Activated T-cell treated with anti-CD3 and anti-CD28 coated beads for 24 hours (primary cell): ENCODE data around the gene MPPED1.

ENCODE experiments used
- DNase-seq: peaks from one replicate; pipeline ENCODE4 v3.0.0-alpha.2; 2020; ENCODE audit warnings: low read depth

MPPED1 gene

DNA sequence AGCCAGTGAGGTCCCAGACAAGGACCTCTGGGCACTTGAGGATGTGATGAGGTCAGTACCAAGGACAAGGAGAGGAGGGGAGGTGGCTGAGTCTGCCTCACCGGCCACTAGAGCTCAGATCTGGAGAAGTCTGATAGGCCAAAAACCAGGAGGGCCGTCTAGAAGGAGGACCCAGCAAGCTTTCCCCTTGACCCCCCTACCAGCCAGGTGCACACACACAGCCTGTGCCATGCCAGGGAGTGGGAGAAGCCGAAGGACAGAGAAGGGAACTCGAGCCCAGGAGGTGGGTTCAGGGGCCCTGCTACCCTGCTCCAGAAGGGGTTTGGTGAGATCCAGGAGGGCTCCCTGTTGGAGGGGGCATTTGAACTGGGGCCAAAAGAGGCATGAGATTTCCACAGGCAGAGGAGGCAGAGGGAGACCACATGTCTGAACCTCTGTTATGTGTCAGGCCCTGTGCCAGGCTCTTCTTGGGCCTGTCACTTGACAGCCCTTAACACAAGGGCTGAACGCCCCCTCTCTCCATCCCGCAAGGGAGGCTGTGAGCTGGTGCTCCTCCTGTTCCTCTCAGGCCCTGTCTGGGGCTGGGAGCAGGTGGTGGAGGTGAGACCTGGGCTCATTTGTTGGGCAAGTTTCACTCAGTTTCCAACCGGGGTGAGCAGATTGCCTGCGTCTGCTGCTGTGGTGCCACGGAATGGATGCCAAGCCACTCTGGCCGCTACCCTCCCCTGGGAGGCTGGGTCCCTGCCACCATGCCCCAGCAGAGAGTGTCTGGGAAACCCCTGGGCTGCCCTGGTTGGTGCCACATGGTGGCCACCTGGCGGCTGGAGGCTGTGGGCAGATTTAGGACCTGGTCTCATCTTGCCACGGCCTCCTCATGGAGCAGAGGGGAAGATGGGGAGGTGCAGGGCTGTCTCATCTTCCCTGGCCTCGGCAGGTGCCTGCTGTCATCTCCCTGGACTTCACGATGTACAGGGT lies 65.2 kb downstream of the MPPED1 start:
- no peak for DNase-seq

DNA sequence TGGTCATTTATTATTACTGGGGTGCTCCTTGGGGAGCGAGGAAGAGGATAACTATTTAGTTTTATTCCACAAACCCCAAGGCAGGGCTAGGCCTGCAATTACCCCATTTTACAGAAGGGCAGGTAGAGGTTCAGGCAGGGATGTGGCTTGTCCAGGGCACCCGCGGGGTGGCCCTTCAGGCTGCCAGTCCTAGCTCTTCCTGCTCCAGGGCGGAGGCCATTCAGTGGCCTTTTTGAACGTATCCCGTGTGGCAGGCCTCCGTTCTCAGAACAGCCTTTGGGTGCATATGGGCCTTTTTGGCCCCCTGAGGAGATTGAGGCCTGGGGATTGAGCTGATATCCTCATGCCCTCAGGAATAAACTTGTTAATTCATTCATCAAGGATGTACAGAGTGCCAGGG lies 66.2 kb downstream of the MPPED1 start:
- DNase-seq = no peak

DNA sequence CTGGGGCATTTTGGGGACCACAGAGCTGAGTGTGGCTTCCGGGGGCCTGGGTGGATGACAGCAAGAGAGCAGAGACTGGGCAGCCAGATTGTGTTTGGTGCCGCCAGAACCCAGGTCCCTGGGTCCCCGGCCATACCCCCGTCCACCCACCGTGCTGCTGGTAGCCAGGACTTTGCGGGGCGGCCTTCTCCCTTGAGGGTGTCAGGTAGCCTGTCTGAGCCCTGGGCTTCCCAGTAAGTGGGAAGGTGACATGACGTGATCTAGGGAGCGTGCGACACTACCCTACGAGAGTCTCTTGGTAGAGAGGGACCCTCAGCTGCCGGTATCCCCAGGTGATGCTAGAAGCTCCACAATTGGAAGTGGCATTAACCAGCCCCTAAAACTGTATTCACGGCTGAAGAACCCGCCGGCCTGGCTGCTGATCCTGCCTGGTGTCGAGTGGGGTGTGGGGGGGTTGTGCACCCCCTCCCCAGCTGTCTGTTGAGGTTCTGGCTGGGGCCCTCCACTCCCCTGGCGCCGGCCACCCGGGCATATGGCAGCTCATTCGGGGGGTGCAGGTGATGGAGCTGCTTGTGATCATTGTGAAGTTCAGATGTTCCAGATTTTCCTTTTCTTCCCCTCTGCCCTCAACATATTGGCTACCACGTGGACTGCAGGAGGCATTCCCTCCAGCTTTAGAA lies 66.9 kb downstream of the MPPED1 start:
- no peak for DNase-seq

DNA sequence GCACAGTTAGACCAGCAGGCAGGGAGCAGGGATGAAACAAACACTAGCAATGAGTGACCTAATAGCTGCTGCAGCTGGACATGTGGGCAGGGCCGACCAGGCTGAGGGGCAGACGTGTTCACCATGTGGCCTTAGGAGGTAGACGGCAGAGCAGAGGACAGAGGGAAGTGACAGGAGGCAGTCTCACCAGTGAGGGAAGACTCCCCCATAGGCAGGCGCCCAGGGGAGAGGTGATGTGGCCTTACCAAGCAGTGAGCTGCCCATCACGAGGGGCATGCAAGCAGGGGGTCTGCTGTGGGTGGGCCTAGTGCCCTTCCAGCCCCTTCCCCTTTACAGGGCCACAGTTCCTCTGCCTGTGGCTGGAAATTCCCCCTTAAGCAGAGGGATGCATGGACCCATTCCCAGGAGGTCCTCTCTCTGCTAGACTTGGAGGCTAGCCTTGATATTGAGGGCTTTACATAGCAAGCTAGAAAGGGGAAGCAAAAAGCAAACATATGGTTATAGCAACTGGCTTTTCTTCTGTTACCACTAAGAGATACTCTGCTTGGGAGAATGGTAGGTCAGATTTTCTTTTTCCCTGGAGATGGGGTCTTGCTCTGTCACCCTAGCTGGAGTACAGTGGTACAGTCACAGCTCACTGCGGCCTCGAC lies 67.6 kb downstream of the MPPED1 start:
- DNase-seq = no peak

DNA sequence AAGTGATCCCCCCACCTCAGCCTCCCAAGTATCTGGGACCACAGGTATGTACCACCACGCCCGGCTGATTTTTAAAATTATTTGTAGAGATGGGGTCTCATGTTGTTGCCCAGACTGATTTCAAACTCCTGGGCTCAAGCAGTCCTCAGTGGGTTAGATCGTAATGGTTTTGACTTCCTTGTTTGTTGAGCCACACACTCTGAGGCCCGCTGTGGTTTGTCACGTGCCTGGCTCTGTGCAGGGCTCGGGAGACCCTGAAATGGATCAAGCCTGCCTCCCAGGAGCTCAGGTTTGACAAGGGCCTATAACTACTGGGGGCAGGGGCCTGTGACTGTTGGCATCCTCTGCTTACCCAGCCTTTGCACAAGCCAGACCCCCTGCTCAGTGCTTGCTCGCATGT lies 68.1 kb downstream of the MPPED1 start:
- no peak for DNase-seq

DNA sequence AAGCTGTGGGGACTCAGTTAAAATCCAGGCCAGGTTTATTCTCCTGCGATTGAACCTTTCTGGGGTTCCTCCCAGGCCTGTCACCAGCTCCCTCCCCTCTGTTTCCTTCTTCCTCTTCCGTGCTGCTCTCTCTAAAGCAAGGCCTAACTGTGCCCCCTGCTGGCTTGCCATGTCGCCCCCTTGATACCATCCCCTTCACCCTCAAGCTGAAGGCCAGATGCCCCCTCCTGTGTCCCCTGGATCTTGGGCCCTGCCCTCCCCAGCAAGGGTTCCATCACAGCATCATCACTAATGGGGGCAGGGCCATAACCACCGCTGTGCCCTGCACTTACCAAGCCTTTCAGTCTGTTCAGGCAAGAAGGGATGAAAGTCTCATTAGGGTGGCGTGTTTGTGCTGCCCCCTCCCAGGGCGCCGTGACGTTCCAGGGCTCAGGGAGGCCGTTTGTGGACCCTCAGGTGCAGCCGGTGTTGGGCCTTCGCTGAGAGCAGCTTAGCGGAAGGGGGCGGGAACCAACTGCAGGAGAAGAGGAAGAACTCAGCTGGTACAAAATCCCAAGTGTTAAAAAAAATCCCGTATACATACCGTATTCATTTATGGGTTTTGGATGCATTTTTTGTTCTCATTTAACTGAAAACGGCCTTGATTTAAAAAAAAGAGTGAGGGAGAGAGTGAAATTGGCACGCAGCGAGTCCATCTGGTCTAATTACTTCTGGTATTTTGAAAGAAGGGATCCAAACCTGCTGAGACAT lies 69.9 kb downstream of the MPPED1 start:
- DNase-seq = no peak

DNA sequence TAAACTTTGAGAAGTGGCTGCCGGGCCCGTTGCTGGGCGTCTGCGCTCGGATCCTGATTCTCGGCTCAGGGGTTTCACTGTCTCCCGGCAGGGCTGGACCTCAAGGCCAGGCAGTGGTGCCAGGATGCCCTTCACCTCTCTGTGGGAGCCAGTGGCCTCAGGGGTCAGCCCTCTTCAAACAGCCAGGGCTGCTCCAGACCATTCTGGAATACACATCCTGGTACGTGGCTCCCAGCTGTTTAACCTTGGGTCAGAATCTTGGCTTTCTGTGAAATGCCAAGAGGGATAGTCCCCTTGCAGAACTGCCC lies 70.5 kb downstream of the MPPED1 start:
- no peak for DNase-seq

DNA sequence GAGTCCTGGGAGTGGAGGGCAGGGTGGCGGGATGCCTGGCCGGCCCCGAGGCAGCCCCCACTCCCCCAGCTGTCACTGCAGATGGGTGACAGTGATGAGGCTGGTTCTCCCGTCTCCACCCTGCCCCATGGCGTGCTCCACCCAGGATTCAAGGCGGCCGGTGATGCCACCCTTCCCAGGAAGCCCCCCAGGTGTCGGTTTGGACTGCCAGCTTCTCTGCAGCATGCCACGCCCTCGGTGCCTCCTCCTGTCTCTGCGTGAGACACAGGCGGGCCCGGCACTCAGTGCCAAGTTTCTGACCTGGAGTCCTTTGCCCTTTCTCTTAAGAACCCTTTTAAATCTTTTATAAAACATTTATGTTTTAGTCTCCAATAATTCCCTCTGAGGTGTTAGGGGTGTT lies 71.5 kb downstream of the MPPED1 start:
- DNase-seq = no peak

DNA sequence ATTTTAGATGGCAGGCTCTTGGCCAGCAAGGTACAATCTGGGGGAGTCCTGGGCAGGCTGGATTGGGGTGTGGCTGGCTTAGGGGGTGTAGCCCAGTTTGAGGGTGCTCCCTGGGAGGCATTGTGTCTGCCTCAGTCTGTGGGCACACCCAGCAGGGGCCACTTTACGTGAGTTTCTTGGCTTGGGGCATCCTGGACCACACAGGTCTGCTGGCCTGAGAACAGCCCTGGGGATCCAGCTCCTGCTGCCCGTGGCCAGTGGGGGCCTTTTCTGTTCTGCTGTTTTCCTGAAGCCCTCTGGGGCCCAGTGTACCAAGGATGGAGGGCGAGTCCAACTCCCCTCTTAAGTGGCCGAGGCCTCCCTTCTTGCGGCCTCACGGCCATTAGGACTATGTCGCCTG lies 71.9 kb downstream of the MPPED1 start:
- no peak for DNase-seq

DNA sequence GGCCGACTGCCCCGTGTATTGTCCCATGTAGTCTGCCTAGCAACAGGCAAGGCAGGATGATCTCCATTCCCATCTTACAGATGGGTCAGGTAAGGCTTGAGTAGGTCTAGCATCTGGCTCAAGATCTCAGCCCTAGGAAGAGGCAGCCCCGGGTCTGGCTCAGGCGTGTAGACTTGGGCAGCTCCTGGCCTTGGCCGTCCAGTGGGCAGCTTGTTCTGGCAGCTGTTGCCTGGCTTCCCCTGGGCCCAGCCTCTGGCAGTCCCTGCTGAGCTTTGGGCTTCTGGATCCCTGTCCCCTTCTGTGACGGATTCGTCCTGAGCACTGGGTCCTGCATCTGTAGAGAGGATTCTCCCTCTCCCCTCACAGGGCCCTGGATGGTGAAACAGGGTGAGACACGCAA lies 72.4 kb downstream of the MPPED1 start:
- no peak for DNase-seq

DNA sequence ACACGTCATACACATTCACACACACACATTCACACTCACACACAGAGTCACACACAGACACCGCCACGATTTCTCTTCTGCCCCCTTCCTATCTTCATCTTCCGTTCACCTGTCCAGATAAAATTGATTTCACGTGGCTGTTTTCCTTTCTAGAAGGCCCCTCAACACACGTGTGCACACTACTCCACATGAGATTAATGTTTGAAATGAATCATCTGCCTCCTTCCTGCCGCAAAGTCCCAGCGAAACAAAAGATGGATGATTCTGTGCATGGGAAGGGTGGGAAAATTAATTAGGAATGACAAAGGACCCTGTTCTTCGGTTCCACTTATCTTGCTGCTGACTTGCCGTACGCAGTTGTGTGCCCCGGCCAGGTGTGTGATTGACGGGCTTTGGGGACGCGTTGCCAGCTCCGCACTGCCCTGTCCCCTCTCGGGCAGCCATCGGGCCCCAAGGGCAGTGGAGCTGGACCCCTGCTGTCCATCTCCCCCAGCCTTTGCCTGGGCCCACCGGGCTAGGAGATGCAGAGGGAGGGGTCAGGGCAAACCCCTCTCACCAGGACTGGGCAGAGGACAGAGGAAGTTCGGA lies 73.8 kb downstream of the MPPED1 start:
- no peak for DNase-seq

DNA sequence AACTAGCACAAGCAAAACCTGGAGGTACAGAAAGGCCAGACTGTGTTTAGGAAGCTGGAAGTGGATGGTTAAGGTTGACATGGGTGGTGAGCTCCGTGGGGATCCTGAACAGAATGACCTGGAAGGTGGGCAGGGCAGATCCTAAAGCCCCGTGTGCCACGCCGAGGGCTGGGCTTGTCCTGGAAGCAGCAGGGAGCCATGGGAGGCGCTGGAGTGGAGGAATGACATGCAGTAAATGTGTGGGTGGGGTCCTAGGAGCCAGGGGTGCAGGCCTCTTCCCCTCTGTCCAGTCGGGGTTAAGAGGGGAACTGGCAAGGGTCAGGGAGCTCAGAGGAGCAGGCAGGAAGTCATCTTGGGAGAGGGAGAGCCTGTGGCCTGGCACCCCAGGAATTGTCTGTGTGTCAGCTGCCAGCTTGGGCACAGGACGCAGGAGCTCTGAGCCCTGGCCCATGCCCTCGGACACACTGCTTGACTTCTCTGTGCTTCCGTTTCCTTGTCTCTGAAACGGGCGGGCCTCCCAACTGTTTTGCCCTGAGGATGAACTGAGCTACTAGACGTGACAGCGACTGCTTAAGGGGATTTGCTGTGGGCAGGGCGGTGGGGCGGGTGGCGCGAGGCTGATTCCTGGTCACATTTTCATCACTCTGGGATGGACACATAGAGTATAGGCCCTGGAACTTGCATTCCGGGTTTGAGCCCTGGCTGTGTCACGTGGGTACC lies 75.7 kb downstream of the MPPED1 start:
- no peak for DNase-seq

DNA sequence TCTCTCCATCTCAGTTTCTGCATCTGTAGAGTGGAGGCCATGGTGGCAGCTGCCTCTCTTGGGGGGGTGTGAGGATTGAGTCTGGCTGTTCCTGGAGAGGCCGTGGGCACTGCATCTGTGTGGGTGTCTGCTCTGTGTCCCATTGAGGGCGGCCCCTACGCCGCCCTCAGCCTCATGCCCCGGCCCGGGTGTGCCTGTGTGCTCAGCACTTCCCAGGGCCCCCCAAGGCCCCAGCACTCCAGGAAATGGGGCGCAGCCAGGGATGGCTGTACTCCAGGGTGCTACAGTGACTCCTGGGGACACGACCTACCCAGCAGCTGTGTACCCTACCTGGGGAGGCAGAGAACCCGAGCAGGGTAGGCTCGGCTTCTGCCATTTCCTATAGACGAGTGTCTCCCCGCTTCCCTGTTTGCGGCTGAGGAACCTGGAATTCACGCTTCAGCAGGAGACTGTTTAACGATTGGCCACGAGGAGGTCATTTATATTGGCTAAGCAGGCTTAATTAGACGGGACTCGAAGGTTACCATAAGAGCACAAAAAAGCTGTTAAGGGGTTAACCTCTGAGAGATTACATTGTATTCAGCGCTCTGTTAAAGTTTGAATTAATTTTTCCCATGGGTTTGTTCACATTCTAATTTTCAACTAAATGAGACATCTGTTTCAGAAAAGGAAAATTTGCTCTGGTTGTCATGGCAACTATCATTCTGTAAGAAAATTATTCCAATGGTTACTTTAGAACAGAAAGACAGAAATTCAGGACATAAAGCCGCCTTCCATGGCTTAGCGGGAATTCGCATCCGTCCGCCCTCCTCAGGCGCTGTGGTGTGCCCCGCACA lies 76.4 kb downstream of the MPPED1 start:
- no peak for DNase-seq

DNA sequence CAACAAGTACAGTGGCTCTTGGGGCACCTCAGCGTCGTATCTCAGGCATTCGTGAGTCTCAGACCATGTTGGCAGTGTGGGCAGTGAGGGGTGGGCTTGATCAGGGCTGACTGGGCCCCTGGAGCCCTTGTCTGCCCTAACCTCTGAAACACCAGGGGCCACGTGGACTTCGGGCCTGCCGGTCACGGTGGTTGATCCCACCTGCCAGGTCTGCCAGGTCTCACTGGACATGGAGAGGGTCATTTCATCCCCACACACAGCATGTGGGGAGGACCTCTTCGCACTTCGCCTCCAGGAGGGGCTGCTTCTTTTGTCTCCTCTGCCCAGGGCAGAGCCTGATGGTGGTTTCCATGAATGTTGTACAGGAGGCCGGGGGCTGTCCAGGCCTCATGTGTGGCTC lies 77.1 kb downstream of the MPPED1 start:
- DNase-seq = no peak

DNA sequence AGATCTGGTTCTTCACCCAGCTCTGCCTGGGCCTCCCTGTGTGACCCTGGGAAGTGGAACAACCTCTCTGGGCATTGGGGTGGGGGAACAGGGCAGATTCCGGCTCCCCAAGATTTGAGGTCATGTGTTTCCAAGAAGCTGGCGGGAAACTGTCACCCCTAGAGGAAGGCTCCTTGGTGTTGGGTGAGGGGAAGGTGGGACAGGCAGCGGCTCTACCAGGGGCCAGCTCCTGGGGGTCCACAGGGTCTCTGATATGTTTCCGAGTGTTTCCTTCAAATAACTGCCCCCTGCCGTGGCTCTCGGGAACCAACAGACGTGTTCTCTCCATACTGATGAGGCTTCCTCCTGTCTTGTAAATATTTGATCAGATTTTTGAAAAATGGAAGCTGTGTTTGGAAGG lies 78.5 kb downstream of the MPPED1 start:
- DNase-seq = no peak

DNA sequence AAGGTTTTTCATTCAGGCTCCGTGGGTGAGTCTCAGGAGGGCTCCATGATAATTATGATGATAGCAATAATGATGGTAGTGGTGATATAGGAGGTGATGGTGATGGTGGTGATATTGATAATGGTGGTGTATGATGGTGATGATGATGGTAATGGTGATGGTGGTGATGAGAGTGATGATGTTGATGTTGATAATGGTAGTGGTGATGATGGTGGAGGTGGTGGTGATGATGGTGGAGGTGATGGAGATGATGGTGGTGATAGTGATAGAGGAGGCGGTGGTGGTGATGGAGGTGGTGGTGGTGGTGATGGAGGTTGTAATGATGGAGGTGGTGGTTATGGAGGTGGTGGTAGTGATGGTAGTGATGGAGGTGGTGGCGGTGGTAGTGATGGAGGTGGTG lies 79.4 kb downstream of the MPPED1 start:
- no peak for DNase-seq

DNA sequence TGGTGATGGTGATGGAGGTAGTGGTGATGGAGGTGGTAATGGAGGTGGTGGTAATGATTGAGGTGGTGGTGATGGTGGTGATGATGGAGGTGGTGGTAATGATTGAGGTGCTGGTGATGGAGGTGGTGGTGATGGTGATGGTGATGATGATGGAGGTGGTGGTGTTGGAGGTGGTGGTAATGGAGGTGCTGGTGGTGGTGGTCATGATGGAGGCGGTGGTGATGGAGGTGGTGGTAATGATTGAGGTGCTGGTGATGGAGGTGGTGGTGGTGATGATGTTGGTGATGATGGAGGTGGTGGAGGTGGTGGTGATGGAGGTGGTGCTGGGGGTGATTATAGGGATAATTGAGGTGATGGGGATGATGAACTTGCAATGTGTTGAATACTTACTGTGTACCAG lies 79.9 kb downstream of the MPPED1 start:
- no peak for DNase-seq

DNA sequence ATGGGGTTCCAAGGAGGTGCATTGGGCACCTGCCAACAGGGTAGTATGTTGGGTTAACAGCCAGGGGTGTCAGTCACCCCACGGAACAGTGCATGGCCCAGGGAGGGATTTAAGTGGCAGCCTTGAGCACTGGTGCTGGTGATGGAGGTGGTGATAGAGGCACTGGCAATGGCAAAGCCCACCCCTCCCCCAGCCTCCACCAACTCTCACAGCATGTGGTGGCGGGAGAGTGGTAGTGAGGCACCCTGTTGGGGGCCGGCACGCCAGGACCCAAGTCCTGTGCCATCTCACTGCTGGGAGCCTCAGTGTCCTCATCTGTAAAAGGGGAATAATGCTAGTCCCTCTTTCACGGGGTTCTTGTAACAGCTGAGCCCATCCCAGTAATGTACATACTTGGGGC lies 81.5 kb downstream of the MPPED1 start:
- no peak for DNase-seq

DNA sequence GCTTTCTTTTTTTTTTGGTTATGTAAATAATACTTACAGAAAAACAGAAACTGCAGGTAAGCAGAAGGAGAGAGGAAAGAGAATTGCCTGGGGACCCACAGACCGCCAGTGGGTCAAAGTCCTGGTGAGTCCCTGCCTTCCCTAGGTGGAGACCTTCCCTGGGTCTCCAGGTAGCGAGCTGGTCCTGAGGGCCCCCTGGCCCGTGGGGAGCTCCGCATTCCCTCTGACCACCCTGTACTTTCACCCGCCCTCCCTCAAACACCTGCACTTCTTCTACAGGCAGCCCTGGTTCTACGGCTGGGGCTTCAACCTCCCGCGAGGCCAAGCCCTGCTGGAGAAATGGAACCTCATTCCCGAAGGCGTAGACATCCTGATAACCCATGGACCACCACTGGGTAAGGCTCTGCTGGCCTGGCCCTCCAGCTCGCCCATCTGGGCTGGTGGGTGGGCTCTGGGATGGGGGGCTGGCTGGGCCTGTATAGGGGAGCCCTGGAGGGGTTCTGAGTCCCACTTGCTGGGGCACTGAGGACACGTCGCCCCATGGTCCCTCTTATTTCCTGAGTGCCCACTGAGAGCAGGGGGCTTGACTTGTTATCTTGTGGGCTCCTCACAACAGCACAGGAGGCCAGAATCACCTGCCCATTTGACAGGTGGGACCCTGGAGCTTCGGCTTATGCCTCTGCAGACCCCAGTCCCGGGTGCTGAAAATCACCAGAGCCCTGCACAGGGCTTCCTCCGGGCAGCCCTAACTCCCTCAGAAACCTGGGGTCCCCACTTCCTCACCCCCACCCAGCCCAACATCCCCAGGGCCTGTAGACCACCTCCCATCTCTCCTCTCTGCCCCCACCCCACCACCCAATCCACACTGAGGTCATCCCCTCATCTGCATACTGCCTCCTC lies 86.4 kb downstream of the MPPED1 start:
- DNase-seq = no peak
